Measurements from ENCODE around the gene ZBED6. TPM values are rescaled to one million over a fixed set of nuclear protein-coding genes. Genes with fewer than 3 reads are reported as not detected.

The ZBED6 gene
- total RNA-seq, 1 donor, result 47.0 TPM

GRCh38 chr1:203839081-203839480 is 43.7 kb downstream of the ZBED6 start:
- Histone ChIP-seq H3K36me3 (ENCODE audit: insufficient read depth, low read length) (peaks cover 73% of the 10 kb centered on the region), H4K20me1 (ENCODE audit: insufficient read depth, low read length) (peaks cover 11% of the 10 kb centered on the region), H3K27ac (ENCODE audit: low read depth, low read length) (peak overlapping the region; percentile 78), H3K4me1 (ENCODE audit: insufficient read depth, low read length) (peaks cover 11% of the 10 kb centered on the region), H3K4me2 (ENCODE audit: insufficient read depth, low read length) (no peak overlapping the region), H3K4me3 (ENCODE audit: insufficient read depth, low read length) (no peak overlapping the region), H3K9me3 (ENCODE audit: low read depth, low read length) (no peaks in the 10 kb centered on the region), H3K79me2 (ENCODE audit: insufficient read depth, low read length) (peaks cover 22% of the 10 kb centered on the region), H3K27me3 (ENCODE audit: insufficient read depth, low read length) (no peaks in the 10 kb centered on the region), H2AFZ (ENCODE audit: low read length) (no peak overlapping the region)
- no peak for TF ChIP-seq CTCF (IDR thresholded peaks at IDR 0.05; ENCODE audit: extremely low read depth, low read depth, low read length)
- peak; percentile 84 for DNase-seq (ENCODE audit: insufficient read length, low spot score, missing footprints)

- H3K9me3 ChIP-seq (ENCODE audit: low read depth, low read length), result no peaks in the 10 kb centered on the region
- no peak for DNase-seq (ENCODE audit: insufficient read length, low spot score, missing footprints)
- H3K4me2 ChIP-seq (ENCODE audit: insufficient read depth, low read length), result no peak overlapping the region
- H3K4me3 ChIP-seq (ENCODE audit: insufficient read depth, low read length), result no peak overlapping the region
- peaks cover 11% of the 10 kb centered on the region for H3K4me1 ChIP-seq (ENCODE audit: insufficient read depth, low read length)
- TF ChIP-seq CTCF (IDR thresholded peaks at IDR 0.05; ENCODE audit: extremely low read depth, low read depth, low read length), result no peak
- no peaks in the 10 kb centered on the region for H3K27me3 ChIP-seq (ENCODE audit: insufficient read depth, low read length)
- peaks cover 22% of the 10 kb centered on the region for H3K79me2 ChIP-seq (ENCODE audit: insufficient read depth, low read length)
- peaks cover 15% of the 10 kb centered on the region for H4K20me1 ChIP-seq (ENCODE audit: insufficient read depth, low read length)
- no peak overlapping the region for H2AFZ ChIP-seq (ENCODE audit: low read length)
- H3K27ac ChIP-seq (ENCODE audit: low read depth, low read length), result no peak overlapping the region
- peaks cover 72% of the 10 kb centered on the region for H3K36me3 ChIP-seq (ENCODE audit: insufficient read depth, low read length)
These were observed 44.9 kb downstream of the ZBED6 start for GRCh38 chr1:203840208-203840808.

- TF ChIP-seq CTCF (IDR thresholded peaks at IDR 0.05; ENCODE audit: extremely low read depth, low read depth, low read length), result no peak
- H3K4me2 ChIP-seq (ENCODE audit: insufficient read depth, low read length), result no peak overlapping the region
- H3K27ac ChIP-seq (ENCODE audit: low read depth, low read length), result no peak overlapping the region
- H3K4me1 ChIP-seq (ENCODE audit: insufficient read depth, low read length), result peaks cover 11% of the 10 kb centered on the region
- no peak overlapping the region for H2AFZ ChIP-seq (ENCODE audit: low read length)
- H4K20me1 ChIP-seq (ENCODE audit: insufficient read depth, low read length), result peaks cover 13% of the 10 kb centered on the region
- peaks cover 14% of the 10 kb centered on the region for H3K79me2 ChIP-seq (ENCODE audit: insufficient read depth, low read length)
- no peaks in the 10 kb centered on the region for H3K9me3 ChIP-seq (ENCODE audit: low read depth, low read length)
- no peaks in the 10 kb centered on the region for H3K27me3 ChIP-seq (ENCODE audit: insufficient read depth, low read length)
- H3K36me3 ChIP-seq (ENCODE audit: insufficient read depth, low read length), result peaks cover 71% of the 10 kb centered on the region
- DNase-seq (ENCODE audit: insufficient read length, low spot score, missing footprints), result no peak
- H3K4me3 ChIP-seq (ENCODE audit: insufficient read depth, low read length), result no peak overlapping the region
These were observed 47.1 kb downstream of the ZBED6 start for GRCh38 chr1:203842559-203842876.

- Histone ChIP-seq H2AFZ (ENCODE audit: low read length) (no peak overlapping the region), H4K20me1 (ENCODE audit: insufficient read depth, low read length) (peaks cover 14% of the 10 kb centered on the region), H3K9me3 (ENCODE audit: low read depth, low read length) (no peaks in the 10 kb centered on the region), H3K27ac (ENCODE audit: low read depth, low read length) (no peak overlapping the region), H3K27me3 (ENCODE audit: insufficient read depth, low read length) (no peaks in the 10 kb centered on the region), H3K4me3 (ENCODE audit: insufficient read depth, low read length) (no peak overlapping the region), H3K36me3 (ENCODE audit: insufficient read depth, low read length) (peaks cover 71% of the 10 kb centered on the region), H3K4me2 (ENCODE audit: insufficient read depth, low read length) (no peak overlapping the region), H3K4me1 (ENCODE audit: insufficient read depth, low read length) (peaks cover 11% of the 10 kb centered on the region), H3K79me2 (ENCODE audit: insufficient read depth, low read length) (peaks cover 12% of the 10 kb centered on the region)
- TF ChIP-seq CTCF (IDR thresholded peaks at IDR 0.05; ENCODE audit: extremely low read depth, low read depth, low read length), result no peak
- no peak for DNase-seq (ENCODE audit: insufficient read length, low spot score, missing footprints)
These were observed 48.0 kb downstream of the ZBED6 start for GRCh38 chr1:203843435-203843834.

Small RNA genes lying within 50 kb of the gene (small RNA-seq; reads per million reads assigned to genes)
- 1.5 reads per million, percentile 51 among the genes with 10 or more reads in this experiment for gene ZC3H11A

Other genes with a start within 250 kb of the ZBED6 start
- 112 and 124 TPM in 2 replicates for gene ATP2B4, start 168.8 kb upstream of the ZBED6 start, total RNA-seq
- 0.29 TPM in 1 of 2 replicates, not detected in the other for gene LAX1, start 30.4 kb upstream of the ZBED6 start, total RNA-seq
- 109 and 128 TPM in 2 replicates for gene ZC3H11A, start within 50 bp of the ZBED6 start, total RNA-seq
- 45.7 and 46.3 TPM in 2 replicates for gene SNRPE, start 66.0 kb downstream of the ZBED6 start, total RNA-seq

Data from osteoblast (primary cell).